Right lobe of liver (tissue), 6 donors: ENCODE measurements around the gene ZNF223. TPM values are rescaled to one million over a fixed set of nuclear protein-coding genes. Genes with fewer than 3 reads are reported as not detected.

Experiments used
- ATAC-seq, 4 donors: fragments of 200-7000 bp; cut with Tn5 transposase; one replicate each; pipeline ENCODE4 v1.9.1; 2020; ENCODE audit warnings: mild to moderate bottlenecking in 4 of 4, moderate library complexity in 4 of 4
- DNase-seq, 3 donors: peaks; one replicate each; pipeline ENCODE4 v3.0.0-alpha.2; 2020
- H3K27ac ChIP-seq, 3 donors: fragments of 200-600 bp; one replicate each; pipeline ENCODE4 v1.8.0; 2022
- H3K27me3 ChIP-seq, 2 donors: fragments of 200-600 bp; one replicate each; pipeline ENCODE4 v1.8.0; 2022
- H3K36me3 ChIP-seq, 4 donors: fragments of 200-600 bp; sonication (generic) in 1 of 4; one replicate each; pipeline versions ENCODE4 v1.5.1 to v1.8.0; 2017 to 2022; ENCODE audit warnings: control low read depth in 1 of 4
- H3K4me1 ChIP-seq, 4 donors: fragments of 200-600 bp; sonication (generic) in 1 of 4; one replicate each; pipeline versions ENCODE4 v1.5.1 to v1.8.0; 2017 to 2022; ENCODE audit warnings: control low read depth in 1 of 4
- H3K4me3 ChIP-seq, 3 donors: fragments of 200-600 bp; one replicate each; pipeline ENCODE4 v1.8.0; 2022
- H3K9me3 ChIP-seq, 4 donors: fragments of 200-600 bp; sonication (generic) in 1 of 4; one replicate each; pipeline versions ENCODE4 v1.5.1 to v1.8.0; 2017 to 2022; ENCODE audit warnings: control low read depth in 1 of 4
- CTCF ChIP-seq, 4 donors: fragments of 200-600 bp in 3 of 4; fragments of 450-650 bp in 1 of 4; IDR thresholded peaks; one replicate each; pipeline versions ENCODE4 v1.5.1 to v1.8.0; 2016 to 2022; ENCODE audit warnings: antibody characterized with exemption in 4 of 4, mild to moderate bottlenecking in 2 of 4
- POLR2A ChIP-seq: fragments of 450-650 bp; IDR thresholded peaks from one replicate; pipeline ENCODE4 v1.6.1; 2017; ENCODE audit warnings: antibody characterized with exemption, mild to moderate bottlenecking
- WGBS: methylation state at CpG from one replicate; pipeline ENCODE4 v1.1.6; 2018; ENCODE audit warnings: low coverage, low lambda C conversion rate; ENCODE audit not compliant: insufficient coverage; ENCODE audit errors: missing lambda C conversion rate; 5-methylcytosine and 5-hydroxymethylcytosine counted together
- intact Hi-C, 2 donors: fragments of 100-400 bp; cut with DNase I; formaldehyde crosslinking; loops; one replicate each; pipeline versions ENCODE4 v1.11.2 to v1.14.1; 2022
- total RNA-seq, 6 experiments: library from RNA; depleted of rRNA in 2 of 6; stranded (reverse); fragments of >200 nt in 2 of 6; fragmentation: NEBNext Ultra II Directional in 3 of 6; extraction: Animal tissue kit (Norgen Biotek cat#: 25700) in 3 of 6; gene quantifications; one replicate each; pipeline versions ENCODE4 v1.1.0 to v1.2.4, GENCODE V29; 2016 to 2023
- donor health status: DM: no; HTN: yes; CAD: no.
- donor health status: DM: no; HTN: no; CAD: no.
- donor health status: DM: no; HTN: no; CAD: no.
- donor health status: DM: no; HTN: yes; CAD: no.
- donor health status: DM: no; HTN: yes; CAD: no.

Gene ZNF223
- total RNA-seq, 6 experiments from 2014 or later: 0.80 to 2.4 (median 1.7) TPM

- no peaks in the 10 kb centered on the region for H3K4me1 ChIP-seq
- no peak overlapping the region for H3K27ac ChIP-seq
- H3K4me3 ChIP-seq: no peak overlapping the region
- peaks cover 0 to 18% (median 4%) of the 10 kb centered on the region in 4 donors for H3K9me3 ChIP-seq
- intact Hi-C loops: no loop called here
- no peaks in the 10 kb centered on the region for H3K27me3 ChIP-seq
- no peak for DNase-seq
- 100% methylated on average over 1 of the region's 1 CpG for WGBS
- ATAC-seq: no peak
- TF ChIP-seq CTCF (IDR thresholded peaks at IDR 0.05) (no peak), POLR2A (no peak)
- peaks cover 0 to 17% (median 1%) of the 10 kb centered on the region in 4 donors for H3K36me3 ChIP-seq
Measured at GRCh38 chr19:44061038-44061437, 9.2 kb downstream of the ZNF223 start.

- Histone ChIP-seq H3K36me3 (peaks cover 0 to 18% (median 3%) of the 10 kb centered on the region in 4 donors), H3K4me1 (no peaks in the 10 kb centered on the region), H3K9me3 (peaks cover 0 to 35% (median 5%) of the 10 kb centered on the region in 4 donors), H3K27me3 (no peaks in the 10 kb centered on the region), H3K27ac (no peak overlapping the region), H3K4me3 (no peak overlapping the region)
- 52% methylated on average over 3 of the region's 3 CpGs for WGBS
- ATAC-seq: no peak
- TF ChIP-seq POLR2A (no peak), CTCF (IDR thresholded peaks at IDR 0.05) (no peak)
- intact Hi-C loops: no loop called here
- DNase-seq: no peak
Measured at GRCh38 chr19:44066305-44066704, 14.5 kb downstream of the ZNF223 start.

GRCh38 chr19:44069415-44069814 is 17.6 kb downstream of the ZNF223 start:
- intact Hi-C loops: no loop called here
- TF ChIP-seq POLR2A (no peak), CTCF (IDR thresholded peaks at IDR 0.05) (no peak)
- 70% methylated on average over 1 of the region's 1 CpG for WGBS
- peaks cover 0 to 9% (median 3%) of the 10 kb centered on the region in 4 donors for H3K36me3 ChIP-seq
- no peaks in the 10 kb centered on the region for H3K27me3 ChIP-seq
- H3K4me3 ChIP-seq: no peak overlapping the region
- H3K27ac ChIP-seq: no peak overlapping the region
- ATAC-seq (no peak), DNase-seq (no peak)
- peaks cover 0 to 8% (median 0%) of the 10 kb centered on the region in 4 donors for H3K4me1 ChIP-seq
- H3K9me3 ChIP-seq: peaks cover 0 to 32% (median 5%) of the 10 kb centered on the region in 4 donors

- Histone ChIP-seq H3K36me3 (no peaks in the 10 kb centered on the region), H3K9me3 (peaks cover 0 to 8% (median 0%) of the 10 kb centered on the region in 4 donors), H3K27me3 (no peaks in the 10 kb centered on the region), H3K4me3 (peak within 1 kb of the TSS; percentile 50 to 72 (median 68)), H3K4me1 (peaks cover 0 to 8% (median 0%) of the 10 kb centered on the region in 4 donors), H3K27ac (peak within 1 kb of the TSS in 1 of 3 donors; percentile 17)
- DNase-seq: peak; percentile 82 to 89 (median 86)
- intact Hi-C loops: no loop called here
- ATAC-seq: peak; percentile 97 to 100 (median 100)
- WGBS: 3% methylated on average over 22 of the region's 40 CpGs
- TF ChIP-seq POLR2A (peak; percentile 14), CTCF (IDR thresholded peaks at IDR 0.05) (no peak)
Measured at GRCh38 chr19:44071824-44072542, 20.1 kb downstream of the ZNF223 start, which contains the start of gene ZNF284. ZNF284 (plus strand) TSS chr19:44072159; CDS start chr19:44076390, 4,231 bp downstream.
